Endometrial microvascular endothelial cells (primary cell): ENCODE data around the gene BMP4. TPM values are rescaled to one million over a fixed set of nuclear protein-coding genes. Genes with fewer than 3 reads are reported as not detected.
"Not testable (repeated sequence)": the region's sequence is repeated elsewhere in the genome, so short reads cannot be mapped to it uniquely, and the experiment has no call there.

ENCODE experiments used
- in situ Hi-C: cut with HindIII; loops from 2 replicates; pipeline ENCODE4 v1.10.0; 2017; ENCODE audit warnings: low sequenced_read_pairs, low pct_unique_long_range_greater_than_20kb; ENCODE audit errors: inconsistent ontology term
- total RNA-seq: library from RNA; depleted of rRNA; stranded (reverse); fragments of >200 nt; gene quantifications from one replicate; pipeline ENCODE4 v1.2.3, GENCODE V29; 2015; ENCODE audit errors: inconsistent ontology term

BMP4 gene
- 36.1 TPM for total RNA-seq

DNA sequence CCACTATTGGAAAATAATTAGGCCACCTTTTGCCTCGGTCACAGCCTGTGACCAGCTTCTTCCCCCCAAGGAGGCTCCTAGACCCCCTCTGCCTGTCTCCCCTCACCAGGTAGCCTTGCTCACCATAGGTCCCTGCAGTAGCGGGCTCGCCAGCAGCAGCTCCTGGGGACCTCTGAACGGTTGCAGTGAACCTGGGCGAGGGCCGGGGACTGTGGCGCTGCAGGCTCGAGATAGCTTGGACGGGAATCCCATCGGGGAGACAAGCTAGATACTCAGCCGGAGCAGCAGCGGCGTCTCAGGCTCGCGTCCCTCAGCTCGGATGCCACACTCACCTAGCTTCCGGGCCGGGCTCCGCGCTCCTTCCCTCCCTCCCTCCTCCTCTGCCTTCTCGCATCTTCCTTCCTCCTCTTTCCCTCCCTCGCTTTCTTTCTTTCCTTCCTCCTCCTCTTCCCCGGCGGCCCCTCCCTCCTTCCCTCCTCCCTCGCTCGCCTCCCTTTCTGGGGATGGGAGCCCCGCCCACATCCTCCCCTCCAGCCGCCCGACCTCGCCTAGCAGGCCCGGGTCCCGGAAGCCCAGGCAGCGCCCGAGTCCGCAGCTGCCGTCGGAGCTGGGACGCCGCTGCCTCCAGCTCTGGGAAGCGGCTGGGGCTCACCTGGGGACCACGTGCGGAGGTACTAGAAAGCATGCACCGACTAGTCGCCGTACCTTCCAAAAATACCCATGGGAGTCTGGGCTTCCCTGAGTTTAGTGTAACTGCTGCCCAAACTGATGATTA, at the start of gene BMP4:
BMP4 (minus strand) TSS at position 399 of the 775 bp plus-strand sequence. CDS start 4,603 bp downstream, outside the sequence.
- in situ Hi-C loops = loop anchor here (25.0 kb wide), 1 partner anchor 419 kb away; no protein-coding TSS in a partner anchor

DNA sequence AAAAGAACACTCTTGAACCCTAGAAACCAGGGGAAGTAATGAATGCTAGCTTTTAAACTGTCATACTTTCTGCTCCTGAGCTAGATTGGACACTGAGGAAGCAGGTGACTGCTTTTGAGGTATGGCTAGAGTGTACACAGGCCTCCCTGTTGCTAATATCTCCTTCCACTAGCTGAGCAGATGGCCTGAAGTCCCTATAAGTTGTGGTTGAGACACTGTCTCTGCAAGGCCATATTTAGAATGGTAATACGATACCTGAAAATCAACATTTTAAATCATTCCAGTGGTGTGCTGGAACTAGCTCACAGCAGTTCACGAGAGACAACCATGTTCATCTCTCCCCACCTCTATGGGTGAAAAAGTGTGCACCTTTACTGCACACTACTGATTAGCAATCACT, 46.4 kb upstream of the BMP4 start:
- in situ Hi-C loops = no loop called here

DNA sequence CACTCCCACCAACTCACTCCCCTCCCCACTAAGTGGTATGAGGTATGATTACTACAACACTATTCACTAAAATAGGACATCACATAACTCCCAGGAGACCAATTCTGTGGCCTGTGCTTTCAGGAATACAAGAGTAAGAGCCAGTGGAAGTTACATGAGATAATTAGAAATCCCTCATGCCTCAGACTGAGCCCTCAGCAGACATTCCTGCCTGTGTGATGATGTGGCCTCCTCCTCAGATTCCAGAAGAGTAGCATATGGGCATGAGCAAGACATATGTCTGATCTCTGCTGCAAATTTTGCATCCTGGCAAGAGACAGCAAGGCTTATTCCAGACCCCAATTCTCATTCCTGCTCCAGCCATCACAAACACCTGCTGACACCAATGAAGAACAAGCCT, 46.0 kb upstream of the BMP4 start:
- in situ Hi-C loops = no loop called here

DNA sequence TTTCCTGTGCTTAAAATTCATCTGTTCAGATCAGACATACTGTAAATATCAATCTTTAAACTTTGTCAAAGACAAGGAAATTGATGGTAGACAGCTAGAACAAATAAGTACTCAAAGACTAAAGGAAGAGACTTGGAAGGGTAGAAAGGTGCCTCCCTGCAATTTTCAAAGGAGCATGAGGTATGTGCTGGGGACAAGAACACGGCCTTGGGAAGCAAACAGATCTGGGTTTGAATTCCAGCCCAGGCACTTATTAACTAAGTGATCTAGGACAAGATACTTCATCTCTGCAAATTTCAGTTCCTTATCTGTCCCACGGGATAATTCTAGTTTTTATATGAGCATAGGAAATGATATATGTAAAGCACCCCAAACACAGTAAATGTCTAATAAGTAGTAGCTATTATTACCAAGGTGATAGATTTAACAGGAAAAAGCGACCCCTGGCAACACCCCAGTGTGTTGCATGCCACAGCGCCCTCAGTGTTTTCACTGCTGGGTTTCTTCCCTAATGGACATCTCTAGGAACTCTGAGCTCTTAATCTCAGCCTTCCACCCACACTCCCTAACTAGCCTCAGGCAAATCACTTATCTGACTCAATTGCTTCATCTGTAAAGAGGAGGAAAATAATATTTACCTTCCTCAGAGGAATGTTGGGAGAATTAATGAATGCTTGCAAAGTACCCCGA, 44.7 kb upstream of the BMP4 start:
- in situ Hi-C loops = no loop called here

DNA sequence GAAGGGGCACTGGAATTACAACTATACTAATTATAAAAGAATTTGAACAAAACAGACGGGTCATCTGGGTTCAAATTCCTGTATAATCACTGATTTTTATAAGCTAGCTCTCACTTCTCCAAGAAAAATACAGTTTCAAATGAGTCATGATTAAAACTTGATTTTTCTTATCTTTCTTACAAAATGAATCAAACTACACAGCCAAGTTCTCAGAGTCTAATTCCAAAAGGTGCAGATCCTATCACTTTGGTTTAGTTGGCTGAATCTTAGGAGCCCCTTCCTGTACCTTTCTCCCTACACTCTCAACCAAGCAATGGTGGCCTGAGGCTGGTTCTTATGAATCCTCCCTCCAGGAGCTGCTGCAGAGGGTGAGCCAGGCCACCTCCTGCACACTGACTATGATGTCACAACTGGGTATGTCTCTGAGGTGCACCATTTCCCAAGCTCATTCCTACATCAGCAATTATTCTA, 43.8 kb upstream of the BMP4 start:
- in situ Hi-C loops = no loop called here

DNA sequence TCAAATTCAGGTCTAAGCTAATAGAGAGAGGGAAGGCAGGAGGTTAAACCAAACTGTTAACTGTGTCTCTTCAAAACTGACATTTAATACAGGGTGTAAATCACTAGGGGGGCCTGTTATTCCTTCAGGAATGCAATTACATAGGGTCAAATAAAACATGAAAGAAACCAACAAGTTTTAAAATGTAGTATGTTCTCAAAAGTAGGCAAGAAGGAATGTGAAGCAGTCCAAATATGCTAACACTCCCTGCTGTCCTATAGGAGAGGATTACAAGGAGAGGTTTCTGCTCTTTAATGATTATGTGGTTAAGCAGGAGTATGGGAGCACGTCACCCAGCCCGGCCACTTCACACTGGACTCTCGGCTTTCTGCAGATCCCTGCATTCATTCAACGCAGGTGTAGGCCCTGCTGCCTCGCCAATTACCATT, 42.5 kb upstream of the BMP4 start:
- in situ Hi-C loops = no loop called here

DNA sequence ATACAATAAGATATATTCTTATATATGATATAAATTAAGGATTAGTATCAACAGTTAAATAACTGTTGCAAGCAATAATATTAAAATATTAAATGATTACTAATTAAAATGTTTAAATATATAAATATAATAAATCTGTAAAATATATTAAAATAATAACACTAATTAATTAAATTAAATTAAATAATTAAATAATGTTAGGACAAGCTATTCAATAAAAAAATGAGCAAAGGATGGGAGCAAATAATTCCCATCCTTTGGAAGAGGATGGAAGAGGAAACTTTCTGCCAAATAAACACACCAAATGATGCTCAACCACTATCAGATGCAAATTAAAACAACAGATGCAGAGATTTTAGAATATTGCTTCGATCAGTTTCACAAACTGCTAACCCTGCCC, 39.4 kb upstream of the BMP4 start:
- in situ Hi-C loops = no loop called here

DNA sequence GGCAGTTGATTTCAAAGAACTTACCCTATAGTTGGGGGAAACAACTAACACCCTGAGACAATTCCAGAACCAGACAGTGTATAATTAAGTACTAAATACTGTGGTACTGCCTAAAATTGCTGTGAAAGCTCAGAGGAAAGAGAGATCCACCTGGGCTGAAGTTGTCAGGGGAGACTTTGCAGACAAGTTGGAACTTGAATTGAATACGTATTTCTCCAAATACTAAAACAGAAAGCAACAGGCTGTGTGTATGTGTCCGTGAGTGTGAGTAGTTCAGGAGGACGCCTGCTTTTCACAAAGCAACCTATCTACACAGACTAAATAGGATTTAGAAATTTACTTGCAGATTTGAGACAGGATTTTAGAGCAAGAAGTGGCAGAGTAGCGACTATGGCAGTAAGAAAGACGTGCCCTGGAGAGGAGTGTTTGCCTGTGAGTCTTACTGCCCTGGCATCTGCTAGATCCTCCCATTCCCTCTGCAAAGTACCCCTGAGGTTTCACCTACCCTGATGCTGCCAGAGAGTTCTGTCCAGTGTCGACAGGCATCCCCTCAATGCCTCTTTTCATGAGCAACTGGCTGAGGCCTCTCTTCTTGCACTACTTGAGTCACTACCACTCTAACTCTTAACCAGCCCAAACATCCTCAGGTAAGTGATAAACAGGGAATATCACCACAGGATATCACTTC, 37.4 kb upstream of the BMP4 start:
- in situ Hi-C loops = no loop called here

DNA sequence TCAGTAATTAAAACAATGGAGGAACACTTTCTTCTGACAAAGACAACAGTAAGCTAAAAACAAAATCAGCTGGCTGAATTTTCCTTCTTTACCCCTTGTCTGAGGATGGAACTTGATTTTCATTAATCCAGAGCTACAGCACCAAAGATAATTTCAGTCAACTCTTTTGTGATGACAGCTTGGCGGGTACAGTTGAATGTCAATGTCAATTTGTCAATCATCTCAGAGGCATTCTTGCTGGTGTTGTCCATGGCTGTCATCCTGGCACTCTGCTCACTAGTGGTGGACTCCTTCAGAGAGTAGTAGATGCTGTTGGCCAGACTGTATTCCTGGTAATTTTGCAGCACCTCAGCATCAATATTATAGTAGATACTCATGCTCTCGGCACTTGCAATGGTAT, 34.4 kb upstream of the BMP4 start:
- in situ Hi-C loops = no loop called here

DNA sequence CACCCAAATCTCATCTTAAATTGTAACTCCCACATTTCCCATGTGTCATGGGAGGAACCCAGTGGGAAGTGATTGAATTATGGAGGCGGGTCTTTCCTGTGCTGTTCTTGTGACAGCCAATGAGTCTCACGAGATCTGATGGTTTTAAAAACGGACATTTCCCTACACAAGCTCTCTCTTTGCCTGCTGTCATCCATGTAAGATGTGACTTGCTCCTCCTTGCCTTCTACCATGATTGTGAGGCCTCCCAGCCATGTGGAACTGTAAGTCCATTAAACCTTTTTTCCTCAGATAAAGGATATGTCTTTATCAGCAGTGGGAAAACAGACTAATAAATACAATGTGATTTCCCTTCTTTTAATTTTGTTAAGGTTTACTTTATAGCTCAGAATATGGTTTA, 30.1 kb upstream of the BMP4 start:
- in situ Hi-C loops = not testable (repeated sequence)

DNA sequence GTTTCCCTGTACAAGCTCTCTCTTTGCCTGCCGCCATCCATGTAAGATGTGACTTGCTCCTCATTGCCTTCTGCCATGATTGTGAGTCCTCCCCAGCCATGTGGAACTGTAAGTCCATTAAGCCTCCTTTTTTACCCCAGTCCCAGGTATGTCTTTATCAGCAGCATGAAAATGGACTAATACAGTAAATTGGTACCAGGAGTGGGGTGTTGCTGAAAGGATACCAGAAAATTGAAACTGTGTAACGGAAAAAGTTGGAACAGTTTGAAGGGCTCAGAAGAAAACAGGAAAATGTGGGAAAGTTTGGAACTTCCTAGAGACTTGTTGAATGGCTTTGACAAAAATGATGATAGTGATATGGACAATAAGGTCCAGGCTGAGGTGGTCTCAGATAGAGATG, 28.3 kb upstream of the BMP4 start:
- in situ Hi-C loops = not testable (repeated sequence)

DNA sequence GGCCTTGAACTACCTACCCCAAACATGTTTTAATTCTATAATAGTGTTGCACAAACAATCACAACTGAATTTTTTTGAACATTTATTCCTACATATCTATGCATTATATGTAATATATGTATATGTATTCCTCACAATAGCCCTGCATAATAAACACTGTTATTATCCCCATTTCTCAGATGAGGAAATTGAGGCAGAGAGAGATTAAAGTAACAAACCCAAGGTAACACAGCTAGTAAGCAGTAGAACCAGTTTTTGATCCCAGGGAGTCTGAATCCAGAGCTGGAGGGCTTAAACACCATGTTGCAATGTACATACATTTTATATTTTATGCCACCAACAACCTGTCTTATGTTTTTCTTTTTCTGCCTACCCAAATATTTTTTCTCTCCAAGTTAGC, 26.5 kb upstream of the BMP4 start:
- in situ Hi-C loops = no loop called here

DNA sequence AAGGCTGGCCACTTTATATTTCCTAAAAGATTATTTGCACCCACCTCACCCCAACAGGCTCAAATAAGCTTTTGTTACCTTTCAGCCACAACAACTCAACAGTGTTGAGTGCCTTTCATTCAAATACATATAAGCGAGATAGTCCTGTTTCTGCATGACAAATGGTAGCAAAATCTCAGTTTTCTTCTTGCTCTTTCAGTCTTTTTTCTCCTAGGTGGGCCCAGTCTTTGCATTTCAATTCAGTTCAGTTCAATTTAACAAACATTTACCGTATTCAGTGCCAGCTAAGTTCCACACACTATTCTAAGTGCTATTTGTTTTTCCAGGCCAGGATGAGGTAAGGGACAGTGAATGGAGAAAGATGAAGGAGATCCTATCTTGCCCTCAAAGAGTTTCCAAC, 25.9 kb upstream of the BMP4 start:
- in situ Hi-C loops = no loop called here

DNA sequence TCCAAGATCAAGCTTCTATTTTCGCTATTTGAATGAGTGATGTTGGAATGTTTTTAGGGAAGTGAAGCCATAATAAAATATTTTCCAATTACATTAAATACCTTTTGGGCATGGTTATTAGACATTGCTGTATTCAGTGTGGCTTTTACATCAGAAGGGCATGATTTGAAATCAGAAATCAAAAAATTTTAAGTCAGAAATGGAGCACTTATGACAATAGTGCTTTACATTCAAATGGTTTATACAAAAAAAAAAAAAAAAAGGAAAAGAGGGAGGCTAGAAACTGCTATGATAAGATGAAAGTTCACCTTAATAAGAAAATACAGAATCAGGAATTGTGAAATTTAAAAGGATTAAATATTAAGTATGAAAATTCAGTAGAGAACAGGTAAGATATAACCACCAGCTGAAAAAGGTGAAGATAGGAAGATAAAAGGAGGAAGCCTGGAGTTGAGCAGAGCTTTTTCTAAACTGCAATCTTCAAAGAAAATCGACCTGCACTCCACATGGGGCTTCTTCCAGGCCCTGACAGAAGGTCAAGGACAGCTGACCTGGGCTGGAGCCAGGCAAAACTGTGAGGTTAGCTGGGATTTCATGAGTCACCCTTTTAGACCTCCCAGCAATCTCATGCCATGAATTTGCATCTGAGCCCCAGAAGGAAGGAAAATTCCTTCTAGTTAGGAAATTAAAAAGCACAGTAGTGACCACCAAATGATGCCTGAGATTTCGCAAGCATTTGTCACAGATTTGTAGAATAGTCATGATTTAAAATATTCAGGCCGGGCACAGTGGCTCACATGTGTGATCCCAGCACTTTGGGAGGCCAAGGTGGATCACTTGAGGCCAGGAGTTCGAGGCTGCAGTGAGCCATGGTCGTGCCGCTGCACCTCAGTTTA, 23.4 kb upstream of the BMP4 start:
- in situ Hi-C loops = loop anchor here (10.0 kb wide), 1 partner anchor 355 kb away; no protein-coding TSS in a partner anchor

DNA sequence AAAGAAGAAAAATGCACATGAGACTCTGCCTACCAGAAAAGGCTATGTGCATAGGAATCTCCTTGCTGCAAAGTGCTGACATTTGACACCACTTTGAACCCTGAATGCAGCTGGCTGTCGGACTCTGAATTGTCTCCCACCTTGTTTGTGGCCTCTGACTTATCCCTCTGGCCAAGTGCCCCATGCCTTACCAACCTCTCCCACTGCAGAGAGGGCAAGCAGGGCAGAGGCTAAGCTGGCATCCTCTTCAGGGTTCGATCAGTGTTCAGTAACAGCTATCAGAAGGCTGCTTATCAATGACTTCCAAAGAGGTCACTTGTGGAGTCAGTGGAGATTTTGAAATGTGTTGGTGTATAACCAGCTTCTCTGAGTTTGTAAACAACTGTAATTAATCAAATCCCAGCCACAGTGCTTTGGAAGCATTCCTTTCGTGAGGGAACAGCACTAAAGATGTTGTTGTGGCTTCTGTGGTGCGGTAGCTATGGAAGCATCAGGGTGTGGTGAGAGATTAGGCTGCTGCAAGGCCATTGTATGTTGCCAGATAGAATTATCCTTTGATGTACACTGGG, 22.6 kb upstream of the BMP4 start:
- in situ Hi-C loops = loop anchor here (10.0 kb wide), 1 partner anchor 356 kb away; no protein-coding TSS in a partner anchor

DNA sequence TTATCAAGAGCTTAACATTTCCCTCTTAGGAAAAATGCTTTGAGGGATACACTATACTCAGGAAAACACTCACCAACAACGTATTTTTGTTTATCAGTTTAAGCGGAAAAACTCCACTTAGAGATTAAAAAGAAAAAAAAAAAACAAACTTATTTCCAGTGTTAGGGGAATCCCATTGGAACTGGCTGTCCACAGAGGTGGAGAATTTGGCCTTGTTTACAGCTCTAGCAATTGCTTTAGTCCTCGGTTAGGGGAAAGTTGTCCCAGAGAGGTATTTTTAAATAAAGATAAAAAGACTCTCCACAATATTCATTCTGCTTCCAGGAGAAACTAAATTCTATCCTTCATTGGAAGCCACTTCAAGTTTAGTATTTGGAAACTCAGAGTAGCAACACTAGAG, 21.6 kb upstream of the BMP4 start:
- in situ Hi-C loops = loop anchor here (10.0 kb wide), 1 partner anchor 357 kb away; no protein-coding TSS in a partner anchor

DNA sequence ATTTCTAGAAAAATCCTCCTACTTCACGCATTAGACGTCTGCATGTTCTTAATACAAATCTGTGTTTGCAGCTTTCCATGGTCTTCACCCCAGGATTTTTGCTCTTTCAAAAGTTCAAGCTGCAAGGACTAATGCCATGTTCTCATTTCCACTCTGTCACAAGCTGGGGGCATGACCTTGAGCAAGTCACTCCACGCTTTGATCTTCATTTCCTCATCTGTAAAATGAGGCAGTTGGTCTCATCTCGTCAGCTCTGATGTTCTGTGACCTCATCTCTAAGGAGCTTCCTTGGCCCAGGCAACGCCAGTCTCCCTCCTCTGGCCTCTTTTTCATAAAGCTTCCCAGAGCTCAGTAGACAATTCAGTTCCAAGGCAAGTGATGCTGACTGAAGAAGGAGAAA, 18.8 kb upstream of the BMP4 start:
- in situ Hi-C loops = loop anchor here (10.0 kb wide), 1 partner anchor 359 kb away; no protein-coding TSS in a partner anchor

DNA sequence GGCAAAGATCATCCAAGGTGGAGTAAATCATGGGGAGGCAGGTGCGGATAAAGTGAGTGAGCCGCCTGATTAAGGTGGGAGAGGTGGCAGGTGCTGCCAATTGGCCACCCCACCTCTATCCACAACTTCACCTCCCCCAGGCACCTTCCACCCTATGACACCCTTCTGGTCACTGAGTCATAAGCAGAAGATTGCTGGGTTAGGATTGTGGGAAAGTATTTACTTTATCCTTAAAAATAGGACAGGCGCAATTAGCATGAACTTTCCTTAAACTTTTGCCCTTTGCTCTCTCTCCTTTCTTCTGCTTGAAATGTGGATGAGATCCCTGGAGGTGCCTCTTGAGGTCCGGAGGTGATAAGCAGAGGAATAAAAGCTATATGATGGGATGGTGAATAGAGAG, 14.9 kb upstream of the BMP4 start:
- in situ Hi-C loops = loop anchor here (10.0 to 25.0 kb wide), 2 partner anchors 363 to 434 kb away; no protein-coding TSS in a partner anchor
